GM12878 (cell line): ENCODE results near the gene CRYBG3. TPM values are rescaled to one million over a fixed set of nuclear protein-coding genes. Genes with fewer than 3 reads are reported as not detected.

Experiments used
- ATAC-seq: fragments of 200-7000 bp; cut with Tn5 transposase; 3 replicates; pipeline ENCODE4 v1.9.1; 2020; ENCODE audit warnings: mild to moderate bottlenecking, moderate library complexity
- BruUV-seq: library from RNA; stranded (reverse); fragments of 400-500 nt; replicated peaks from 2 replicates; lab custom pipeline; 2021; lab: Mats Ljungman, UMichigan
- CTCF ChIA-PET: fragments of 300-600 bp; sonication (Branson Sonifier 250); formaldehyde crosslinking; extraction: SDS; loops from one replicate; lab custom pipeline; 2021; ENCODE audit warnings: inconsistent platforms; lab: Yijun Ruan, JAX
- POLR2A ChIA-PET: fragments of 350-600 bp; formaldehyde crosslinking; extraction: SDS; loops from one replicate; lab custom pipeline; 2021; ENCODE audit warnings: inconsistent platforms; lab: Charles Lee
- RAD21 ChIA-PET: fragments of 300-600 bp; sonication (Branson Sonifier 250); formaldehyde crosslinking; loops from one replicate; lab custom pipeline; 2023; ENCODE audit warnings: antibody characterized with exemption; ENCODE audit not compliant: unreplicated experiment; lab: Charles Lee
- SMC1A ChIA-PET: fragments of 300-600 bp; sonication (Branson Sonifier 250); formaldehyde crosslinking; loops from one replicate; lab custom pipeline; 2023; ENCODE audit not compliant: unreplicated experiment, uncharacterized antibody; lab: Charles Lee
- DNase-seq: peaks from one replicate; pipeline ENCODE4 v3.0.0-alpha.2; 2011; ENCODE audit warnings: low read depth, low spot score
- FAIRE-seq: peaks from 3 replicates; lab custom pipeline; 2011; peaks lifted over from hg19 to GRCh38; lab: Jason Lieb, UNC
- H2AFZ ChIP-seq: 2 replicates; pipeline ENCODE4 v1.6.0; 2011; ENCODE audit warnings: low read depth, low read length, control low read depth; ENCODE audit not compliant: control insufficient read depth
- H3K27ac ChIP-seq: 2 replicates; pipeline ENCODE4 v1.5.1; 2011; ENCODE audit warnings: control low read depth; ENCODE audit not compliant: control insufficient read depth, insufficient read depth
- H3K27me3 ChIP-seq, 2 experiments: replicated peaks in 1 of 2; 2 replicates each; pipeline versions ENCODE4 v1.6.0 to v1.6.1; 2011; ENCODE audit warnings: low read length in 1 of 2; ENCODE audit not compliant: control insufficient read depth in 2 of 2, insufficient read depth in 2 of 2
- H3K36me3 ChIP-seq, 2 experiments: 2 replicates each; pipeline ENCODE4 v1.5.1; 2011; ENCODE audit warnings: low read length in 1 of 2; ENCODE audit not compliant: control insufficient read depth in 2 of 2, insufficient read depth in 2 of 2
- H3K4me1 ChIP-seq: 2 replicates; pipeline ENCODE4 v1.6.1; 2011; ENCODE audit warnings: mild to moderate bottlenecking, low read length, moderate library complexity, mixed read lengths; ENCODE audit not compliant: control insufficient read depth, insufficient read depth
- H3K4me2 ChIP-seq: 2 replicates; pipeline ENCODE4 v1.6.0; 2011; ENCODE audit warnings: control low read depth; ENCODE audit not compliant: control insufficient read depth, insufficient read depth
- H3K4me3 ChIP-seq: fragments of 200-600 bp; sonication (generic); 2 replicates; pipeline ENCODE4 v1.5.1; 2016
- H3K79me2 ChIP-seq: 2 replicates; pipeline ENCODE4 v1.6.0; 2011; ENCODE audit warnings: low read length; ENCODE audit not compliant: control insufficient read depth, insufficient read depth
- H3K9ac ChIP-seq: 2 replicates; pipeline ENCODE4 v1.8.0; 2011; ENCODE audit warnings: low read length, control low read depth, mixed read lengths; ENCODE audit not compliant: control insufficient read depth, insufficient read depth
- H3K9me3 ChIP-seq: replicated peaks from 3 replicates; pipeline ENCODE4 v1.5.1; 2011; ENCODE audit warnings: mild to moderate bottlenecking, low read length; ENCODE audit not compliant: control insufficient read depth, insufficient read depth
- H4K20me1 ChIP-seq: 2 replicates; pipeline ENCODE4 v1.6.0; 2011; ENCODE audit not compliant: control insufficient read depth, insufficient read depth
- ATF7 ChIP-seq: fragments of 450-650 bp; IDR thresholded peaks from 2 replicates; pipeline ENCODE4 v1.6.1; 2016; ENCODE audit warnings: low read depth, mild to moderate bottlenecking
- BHLHE40 ChIP-seq, 2 experiments: fragments of 450-650 bp in 1 of 2; IDR thresholded peaks; 2 replicates each; pipeline ENCODE4 v1.6.1; 2011 to 2017; ENCODE audit warnings: low read depth in 2 of 2, borderline replicate concordance in 1 of 2, improper control_type of control experiment in 1 of 2, low read length in 1 of 2, mild to moderate bottlenecking in 1 of 2
- CBFB ChIP-seq: IDR thresholded peaks from 2 replicates; pipeline ENCODE4 v1.6.1; 2016; ENCODE audit warnings: antibody characterized with exemption, low read depth
- CEBPB ChIP-seq, 2 experiments: fragments of 150-350 bp in 1 of 2; IDR thresholded peaks; 2 replicates each; pipeline ENCODE4 v1.6.1; 2012 to 2014; ENCODE audit warnings: low read depth in 2 of 2, low read length in 2 of 2, borderline replicate concordance in 1 of 2, inconsistent platforms in 1 of 2
- DPF2 ChIP-seq: fragments of 450-650 bp; IDR thresholded peaks from 2 replicates; pipeline ENCODE4 v1.6.1; 2017; ENCODE audit warnings: mild to moderate bottlenecking
- ELK1 ChIP-seq: IDR thresholded peaks from 2 replicates; pipeline ENCODE4 v1.6.1; 2012; ENCODE audit warnings: low read depth, low read length, improper control_type of control experiment
- HCFC1 ChIP-seq: fragments of 150-350 bp; IDR thresholded peaks from 2 replicates; pipeline ENCODE4 v1.6.1; 2014; ENCODE audit warnings: low read length
- HDAC2 ChIP-seq: fragments of 200-600 bp; sonication (generic); IDR thresholded peaks from 2 replicates; pipeline ENCODE4 v1.6.1; 2017
- MTA2 ChIP-seq: fragments of 450-650 bp; IDR thresholded peaks from 2 replicates; pipeline ENCODE4 v1.6.1; 2016; ENCODE audit warnings: low read depth, mild to moderate bottlenecking, moderate library complexity
- MYC ChIP-seq: IDR thresholded peaks from 2 replicates; pipeline ENCODE4 v1.6.1; 2011; ENCODE audit warnings: mild to moderate bottlenecking, low read length, moderate library complexity, inconsistent platforms; ENCODE audit not compliant: insufficient read depth, insufficient replicate concordance, insufficient read length, severe bottlenecking
- NR2C1 ChIP-seq: fragments of 450-650 bp; IDR thresholded peaks from 2 replicates; pipeline ENCODE4 v1.6.1; 2017; ENCODE audit warnings: antibody characterized with exemption, mild to moderate bottlenecking, moderate library complexity
- PAX8 ChIP-seq: fragments of 450-650 bp; IDR thresholded peaks from 2 replicates; pipeline ENCODE4 v1.6.1; 2017; ENCODE audit warnings: mild to moderate bottlenecking, moderate library complexity
- RAD51 ChIP-seq: fragments of 450-650 bp; IDR thresholded peaks from 2 replicates; pipeline ENCODE4 v1.6.1; 2016; ENCODE audit warnings: moderate library complexity, mild to moderate bottlenecking, inconsistent platforms
- RCOR1 ChIP-seq: conservative IDR thresholded peaks from 2 replicates; pipeline ENCODE4 v1.6.1; 2012; ENCODE audit warnings: low read depth, low read length, improper control_type of control experiment
- SIN3A ChIP-seq: IDR thresholded peaks from 2 replicates; pipeline ENCODE4 v1.6.1; 2012; ENCODE audit warnings: low read depth, low read length, improper control_type of control experiment
- USF1 ChIP-seq: IDR thresholded peaks from 2 replicates; pipeline ENCODE4 v1.6.1; 2011; ENCODE audit warnings: borderline replicate concordance, low read depth, mild to moderate bottlenecking, moderate library complexity, mixed read lengths, low read length; ENCODE audit not compliant: insufficient read depth; ENCODE audit errors: extremely low read length
- ZNF217 ChIP-seq: fragments of 450-650 bp; IDR thresholded peaks from 2 replicates; pipeline ENCODE4 v1.6.1; 2017; ENCODE audit warnings: antibody characterized with exemption, mild to moderate bottlenecking
- ZNF687 ChIP-seq: fragments of 450-650 bp; IDR thresholded peaks from 2 replicates; pipeline ENCODE4 v1.6.1; 2017; ENCODE audit warnings: mild to moderate bottlenecking, moderate library complexity
- ZSCAN29 ChIP-seq: fragments of 450-650 bp; IDR thresholded peaks from 2 replicates; pipeline ENCODE4 v1.6.1; 2017; ENCODE audit warnings: mild to moderate bottlenecking, moderate library complexity
- WGBS: methylation state at CpG from one replicate; pipeline ENCODE4 v1.1.6; 2016; ENCODE audit warnings: low lambda C conversion rate; ENCODE audit not compliant: insufficient replicate concordance, insufficient coverage; ENCODE audit errors: missing lambda C conversion rate; 5-methylcytosine and 5-hydroxymethylcytosine counted together
- in situ Hi-C: fragments of 300-500 bp; cut with MboI; formaldehyde crosslinking; loops from 9 replicates; pipeline ENCODE4 v1.14.3; 2018; ENCODE audit warnings: mixed read lengths
- intact Hi-C: fragments of 100-400 bp; cut with micrococcal nuclease; formaldehyde crosslinking; loops from one replicate; pipeline ENCODE4 v1.14.2; 2022; ENCODE audit not compliant: unreplicated experiment
- polyA plus RNA-seq, 11 experiments: library from polyadenylated mRNA; depleted of rRNA in 4 of 11; unstranded in 6 of 11; stranded (reverse) in 5 of 11; fragments of >200 nt; fragmentation: Nextera tagmentation in 4 of 11; fragmentation: Illumina TruSeq in 1 of 11; extraction: Ambion mirVana in 4 of 11; extraction: Trizol in 1 of 11; gene quantifications; 1 replicate in 1 of 11; 2 replicates in 10 of 11; pipeline versions ENCODE4 v1.2.1 to v1.2.3, GENCODE V29; 2011 to 2016; ENCODE audit warnings: inconsistent platforms in 2 of 11, missing spikeins in 2 of 11, low read depth in 1 of 11
- total RNA-seq, 4 experiments: library from RNA; depleted of rRNA in 3 of 4; stranded (reverse); fragments of >200 nt in 3 of 4; fragmentation: Illumina TruSeq in 1 of 4; extraction: Trizol in 1 of 4; gene quantifications; 2 replicates each; pipeline versions ENCODE4 v1.2.1 to v1.2.3, GENCODE V29; 2013 to 2021

CRYBG3 gene
- total and polyA plus RNA-seq, 10 of the 15 experiments (the other 5 are each of a cell fraction or from before 2014, with no cell fraction given) = 0.11 to 5.4 (median 1.6) TPM

- TF ChIP-seq ELK1 (no peak), ZSCAN29 (no peak), HDAC2 (no peak), CEBPB (IDR thresholded peaks at IDR 0.05; ENCODE audit: borderline replicate concordance in 1 of 2, low read depth in 2 of 2, low read length in 2 of 2) (no peak), RAD51 (no peak), PAX8 (no peak), MYC (no peak), SIN3A (no peak), ATF7 (no peak)
Observed at GRCh38 chr3:97991293-97991682, 169.5 kb downstream of the CRYBG3 start (continued).

- ChIA-PET POLR2A (interaction anchor here (0.6 to 0.8 kb wide), 2 partner anchors 21 to 378 kb away, joined by 3 to 4 read pairs; no protein-coding TSS in a partner anchor), CTCF (interaction anchor here (1.4 kb wide), 1 partner anchor 8 kb away, joined by 3 read pairs; no protein-coding TSS in a partner anchor)
- TF ChIP-seq DPF2 (no peak), MTA2 (no peak), RCOR1 (no peak), CBFB (no peak), HCFC1 (no peak), PAX8 (no peak), BHLHE40 (IDR thresholded peaks at IDR 0.05; ENCODE audit: borderline replicate concordance in 1 of 2, low read depth in 2 of 2, low read length in 1 of 2) (no peak), ZNF217 (no peak), NR2C1 (no peak), ZNF687 (no peak), USF1 (no peak)
Observed at GRCh38 chr3:97992547-97993173, 170.8 kb downstream of the CRYBG3 start.

More at GRCh38 chr3:97992547-97993173, 170.8 kb downstream of the CRYBG3 start:
- 0 out of 2 replicates have a peak, but pooled peaks cover 5% of the 10 kb centered on the region for H3K4me1 ChIP-seq
- no peak overlapping the region for H3K9ac ChIP-seq
- no peaks in the 10 kb centered on the region for H3K79me2 ChIP-seq
- ATAC-seq (no peak), FAIRE-seq (no peak), DNase-seq (no peak)
- no peaks in the 10 kb centered on the region for H3K36me3 ChIP-seq
- ChIA-PET RAD21 (interaction anchor here (1.5 kb wide), 1 partner anchor 30 kb away, joined by 4 read pairs; no protein-coding TSS in a partner anchor), SMC1A (interaction anchor here (1.5 kb wide), 1 partner anchor 21 kb away, joined by 4 read pairs; no protein-coding TSS in a partner anchor)
- H3K27me3 ChIP-seq = no peaks in the 10 kb centered on the region
- H3K4me2 ChIP-seq = no peak overlapping the region
- in situ Hi-C loops = no loop called here
- intact Hi-C loops = no loop called here
- no peaks in the 10 kb centered on the region for H4K20me1 ChIP-seq
- no peaks in the 10 kb centered on the region for H3K9me3 ChIP-seq
- no peak overlapping the region for H2AFZ ChIP-seq
- no peak overlapping the region for H3K27ac ChIP-seq
- 70% methylated on average over 2 of the region's 2 CpGs for WGBS
- no TSS peak for BruUV-seq
- H3K4me3 ChIP-seq = no peak overlapping the region
